SW480 (cell line): Measurements from ENCODE around the gene GAS6.
"Not testable (repeated sequence)": the region's sequence is repeated elsewhere in the genome, so short reads cannot be mapped to it uniquely, and the experiment has no call there.

Source experiments
- DNase-seq: peaks from one replicate; pipeline ENCODE4 v3.0.0-alpha.2; 2016; ENCODE audit warnings: low spot score

The GAS6 gene

GRCh38 chr13:113837560-113838355 lies 26.1 kb downstream of the GAS6 start:
- peak; percentile 95 for DNase-seq

- DNase-seq, result peak; percentile 76
These were observed 26.9 kb downstream of the GAS6 start for GRCh38 chr13:113836768-113837559.

GRCh38 chr13:113835461-113836270 lies 28.2 kb downstream of the GAS6 start:
- DNase-seq, result no peak

GRCh38 chr13:113834496-113835200 lies 29.2 kb downstream of the GAS6 start:
- DNase-seq, result no peak

- not testable (repeated sequence) for DNase-seq
These were observed 29.9 kb downstream of the GAS6 start for GRCh38 chr13:113834006-113834405.

GRCh38 chr13:113833111-113833830 lies 30.6 kb downstream of the GAS6 start:
- no peak for DNase-seq

- no peak for DNase-seq
These were observed 31.2 kb downstream of the GAS6 start for GRCh38 chr13:113832631-113833030.

- DNase-seq, result no peak
These were observed 31.7 kb downstream of the GAS6 start for GRCh38 chr13:113832205-113832604.

GRCh38 chr13:113831061-113831460 lies 32.8 kb downstream of the GAS6 start:
- DNase-seq, result no peak

- not testable (repeated sequence) for DNase-seq
These were observed 33.4 kb downstream of the GAS6 start for GRCh38 chr13:113830426-113830950.

GRCh38 chr13:113828282-113828825 lies 35.5 kb downstream of the GAS6 start:
- DNase-seq, result no peak

GRCh38 chr13:113827021-113827420 lies 36.9 kb downstream of the GAS6 start:
- no peak for DNase-seq

- DNase-seq, result not testable (repeated sequence)
These were observed 37.4 kb downstream of the GAS6 start for GRCh38 chr13:113826446-113826845.

- no peak for DNase-seq
These were observed 38.0 kb downstream of the GAS6 start for GRCh38 chr13:113825841-113826240.

GRCh38 chr13:113823771-113824170 lies 40.1 kb downstream of the GAS6 start:
- DNase-seq, result no peak

GRCh38 chr13:113822956-113823744 lies 40.7 kb downstream of the GAS6 start:
- no peak for DNase-seq

GRCh38 chr13:113822266-113822665 lies 41.6 kb downstream of the GAS6 start:
- no peak for DNase-seq

GRCh38 chr13:113821847-113822246 lies 42.0 kb downstream of the GAS6 start:
- no peak for DNase-seq

GRCh38 chr13:113820813-113821651 lies 42.8 kb downstream of the GAS6 start:
- peak; percentile 96 for DNase-seq
